Stimulated activated CD4-positive, alpha-beta T cell treated with anti-CD3 and anti-CD28 coated beads, Interleukin-1b, Interleukin-23, amount 100 ng/mL, for 1 hour (primary cell): ENCODE results near the gene ABCC1.
A peak's percentile ranks its signal among the peaks of the same experiment; 100 is the strongest.

ENCODE experiments used
- DNase-seq, 2 donors: peaks; one replicate each; pipeline ENCODE4 v3.0.0-alpha.2; 2020; ENCODE audit warnings: low read depth in 2 of 2

Gene ABCC1

DNA sequence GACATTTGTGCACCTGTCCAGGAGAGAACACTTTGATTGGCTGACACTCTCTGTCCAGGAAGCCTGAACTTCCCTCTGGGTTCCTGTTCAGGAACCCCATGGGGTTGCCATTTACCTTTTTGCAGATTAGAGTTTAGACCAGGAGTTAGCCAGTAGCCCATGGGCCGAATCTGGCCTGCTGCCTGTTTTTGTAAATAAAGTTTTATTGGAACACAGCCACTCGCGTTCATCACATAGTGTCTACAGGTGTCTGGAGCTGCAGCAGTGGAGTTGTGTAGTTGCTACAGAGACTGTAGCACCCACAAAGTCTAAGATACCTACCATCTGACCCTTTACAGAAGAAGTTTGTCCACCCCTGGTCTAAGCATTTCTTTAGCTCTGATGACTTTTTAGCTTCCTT is 70.9 kb downstream of the ABCC1 start:
- no peak for DNase-seq

- DNase-seq = no peak
These were observed 71.6 kb downstream of the ABCC1 start for GRCh38 chr16:16021020-16021419.

GRCh38 chr16:16021646-16021987 is 72.2 kb downstream of the ABCC1 start:
- DNase-seq = no peak

DNA sequence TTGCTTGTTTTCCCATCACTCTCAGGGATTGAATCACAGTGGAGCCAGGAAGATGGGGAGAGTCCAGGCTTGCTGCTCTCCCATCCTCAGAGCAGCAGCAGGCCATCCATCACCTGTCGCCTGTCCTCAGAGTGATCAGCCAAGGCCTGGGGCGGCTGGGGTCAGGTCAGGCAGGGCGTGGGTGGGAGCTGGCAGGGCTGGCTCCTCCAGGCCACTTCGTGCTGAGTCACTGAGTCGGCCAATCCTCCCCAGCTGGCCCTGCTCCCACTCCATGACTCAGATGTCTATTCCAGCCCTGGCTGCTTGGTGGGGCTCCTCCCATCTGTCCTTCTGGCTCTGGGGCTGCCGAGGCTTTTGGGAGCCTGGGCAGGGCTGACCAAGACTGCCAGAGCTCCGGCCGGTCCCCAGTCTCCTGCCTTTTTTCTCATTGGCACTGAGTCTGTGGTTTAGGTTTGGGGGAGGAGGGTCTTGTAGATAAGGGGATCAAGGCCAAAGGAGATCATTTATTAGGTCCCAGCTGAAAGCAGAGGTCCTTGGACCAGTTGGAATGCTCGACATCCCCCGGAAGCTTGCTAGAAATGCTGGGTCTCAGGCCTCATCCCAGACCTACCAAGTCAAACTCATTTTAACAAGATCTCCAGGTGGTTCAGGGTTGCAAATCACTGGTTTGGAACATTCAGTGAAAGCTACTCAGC is 72.7 kb downstream of the ABCC1 start:
- no peak for DNase-seq

- no peak for DNase-seq
These were observed 73.3 kb downstream of the ABCC1 start for GRCh38 chr16:16022683-16023064.

GRCh38 chr16:16025214-16025968 is 76.0 kb downstream of the ABCC1 start:
- DNase-seq = peak in 1 of 2 donors; percentile 10

DNA sequence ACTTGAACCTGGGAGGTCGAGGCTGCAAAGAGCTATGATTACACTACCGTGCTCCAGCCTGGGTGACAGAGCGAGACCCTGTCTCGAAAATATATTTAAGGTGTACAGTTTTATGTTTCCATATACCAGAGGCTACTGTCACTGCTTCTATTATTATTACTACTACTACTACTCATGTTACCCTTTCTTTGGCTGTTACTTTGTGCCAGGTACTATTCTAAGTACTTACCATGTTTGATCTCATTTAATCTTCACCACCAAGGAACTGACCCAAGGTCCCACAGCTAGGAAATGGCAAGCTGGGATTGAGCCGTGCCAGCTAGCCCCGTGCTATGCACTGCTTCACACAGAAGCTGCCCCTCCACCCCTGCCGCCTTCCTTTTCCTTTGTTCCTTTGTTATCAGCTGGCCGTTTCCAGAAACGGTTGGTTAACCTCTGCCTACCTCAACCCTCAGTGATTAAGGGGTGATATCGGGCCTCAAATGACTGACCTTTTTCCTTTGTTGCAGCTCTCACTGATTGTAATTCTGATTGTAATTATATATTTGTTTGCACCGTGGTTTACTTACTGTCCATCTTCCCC is 78.4 kb downstream of the ABCC1 start:
- no peak for DNase-seq

DNA sequence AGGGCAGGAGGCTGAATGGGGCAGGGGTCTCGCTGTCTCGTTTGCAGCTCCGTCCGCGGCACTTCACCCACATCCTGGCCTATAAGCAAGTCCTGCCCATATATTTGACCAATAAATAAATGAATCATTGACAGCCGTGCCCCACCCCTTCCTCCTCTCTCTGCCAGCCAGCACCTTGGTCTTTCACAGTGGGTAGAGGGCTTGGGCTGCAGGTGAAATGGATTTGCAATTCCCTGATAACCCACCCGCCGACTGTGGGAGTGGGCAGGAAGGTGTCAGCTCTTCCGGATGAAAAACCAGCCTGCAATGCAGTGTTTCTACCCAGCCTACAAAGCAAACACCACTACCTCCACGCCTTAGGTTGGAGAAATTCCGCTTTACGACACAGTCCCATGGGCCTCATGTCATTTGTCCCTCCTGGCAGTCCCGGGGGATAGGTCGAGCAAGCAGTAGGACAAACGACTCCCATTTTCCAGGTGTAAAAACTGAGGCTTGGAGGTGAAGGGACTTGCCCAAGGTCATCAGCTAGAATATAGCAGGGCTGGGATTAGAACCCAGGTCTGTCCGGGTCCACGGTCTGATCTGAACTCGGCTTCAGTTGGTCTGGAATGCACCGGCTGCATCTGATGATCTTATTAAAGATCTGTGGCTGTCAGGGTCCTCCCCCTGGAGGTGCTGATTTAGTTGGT is 79.0 kb downstream of the ABCC1 start:
- DNase-seq = no peak

- DNase-seq = no peak
These were observed 80.1 kb downstream of the ABCC1 start for GRCh38 chr16:16029431-16030011.

- DNase-seq = no peak
These were observed 81.0 kb downstream of the ABCC1 start for GRCh38 chr16:16030449-16030848.

GRCh38 chr16:16031401-16031800 is 82.0 kb downstream of the ABCC1 start:
- DNase-seq = no peak

DNA sequence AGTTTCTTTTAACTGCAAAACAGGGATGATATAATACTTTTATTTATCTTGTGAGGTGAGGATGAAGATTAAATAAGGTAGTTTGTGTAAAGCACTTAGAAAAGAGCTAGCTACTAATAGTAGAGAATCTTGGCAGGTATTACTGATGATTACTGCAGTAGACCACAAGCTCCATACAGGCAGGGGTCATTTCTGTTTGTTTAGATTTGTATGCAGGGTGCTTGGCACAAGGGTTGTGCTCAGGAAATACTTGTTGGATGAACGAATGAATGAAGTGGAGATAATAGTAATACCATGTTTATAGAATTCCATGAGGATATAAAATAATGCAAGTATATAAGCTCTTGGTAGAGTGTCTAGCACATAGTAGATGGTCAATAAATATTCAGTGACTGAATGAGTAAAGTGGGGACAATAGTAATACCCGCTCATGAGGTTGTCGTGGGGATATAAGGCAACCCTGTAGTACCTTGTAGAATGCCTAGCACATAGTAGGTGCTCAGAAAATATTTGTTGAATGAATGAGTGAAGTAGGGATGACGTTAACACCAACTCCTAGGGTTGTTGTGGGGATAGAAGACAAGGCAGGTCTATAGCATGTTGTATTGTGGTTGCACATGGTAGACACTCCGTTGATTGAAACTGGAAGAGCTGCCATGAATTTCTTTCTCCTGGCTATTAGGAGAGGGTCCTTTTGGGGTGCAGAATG is 83.0 kb downstream of the ABCC1 start:
- DNase-seq = no peak

GRCh38 chr16:16033208-16033717 is 83.8 kb downstream of the ABCC1 start:
- no peak for DNase-seq

DNA sequence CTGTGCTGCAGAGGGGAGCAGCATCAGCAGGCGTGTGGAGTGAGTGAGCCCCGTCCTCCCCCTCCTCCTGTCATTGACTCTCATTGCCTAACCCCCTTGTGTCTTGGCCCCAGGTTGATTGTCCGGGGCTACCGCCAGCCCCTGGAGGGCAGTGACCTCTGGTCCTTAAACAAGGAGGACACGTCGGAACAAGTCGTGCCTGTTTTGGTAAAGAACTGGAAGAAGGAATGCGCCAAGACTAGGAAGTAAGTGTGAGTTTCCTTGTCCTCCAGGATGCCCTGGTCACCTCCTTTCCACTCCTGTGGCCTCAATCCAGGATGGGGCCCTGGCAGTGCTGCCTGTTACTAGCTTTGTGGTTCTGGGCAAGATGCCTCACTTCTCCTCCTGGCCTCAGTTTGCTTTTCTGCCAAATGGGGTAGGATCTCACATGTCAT is 87.0 kb downstream of the ABCC1 start:
- no peak for DNase-seq

- no peak for DNase-seq
These were observed 88.1 kb downstream of the ABCC1 start for GRCh38 chr16:16037521-16037920.

DNA sequence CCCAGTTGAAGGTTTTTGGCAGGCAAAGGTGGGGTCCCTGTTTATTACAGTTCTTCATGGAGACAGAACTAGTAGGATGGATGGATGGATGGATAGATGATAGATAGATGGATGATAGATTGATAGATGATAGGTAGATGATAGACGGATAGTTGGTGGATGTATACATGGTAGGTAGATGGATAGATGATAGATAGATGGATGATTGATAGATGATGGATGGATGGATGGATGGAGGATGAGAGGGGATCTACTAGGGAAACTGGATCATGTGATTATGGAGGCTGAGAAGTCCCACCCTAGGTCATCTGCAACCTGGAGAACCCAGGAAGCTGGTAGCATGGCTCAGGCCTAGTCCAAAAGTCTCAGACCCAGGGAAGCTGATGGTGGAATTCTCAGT is 88.6 kb downstream of the ABCC1 start:
- DNase-seq = no peak

- DNase-seq = no peak
These were observed 89.5 kb downstream of the ABCC1 start for GRCh38 chr16:16038950-16039349.

DNA sequence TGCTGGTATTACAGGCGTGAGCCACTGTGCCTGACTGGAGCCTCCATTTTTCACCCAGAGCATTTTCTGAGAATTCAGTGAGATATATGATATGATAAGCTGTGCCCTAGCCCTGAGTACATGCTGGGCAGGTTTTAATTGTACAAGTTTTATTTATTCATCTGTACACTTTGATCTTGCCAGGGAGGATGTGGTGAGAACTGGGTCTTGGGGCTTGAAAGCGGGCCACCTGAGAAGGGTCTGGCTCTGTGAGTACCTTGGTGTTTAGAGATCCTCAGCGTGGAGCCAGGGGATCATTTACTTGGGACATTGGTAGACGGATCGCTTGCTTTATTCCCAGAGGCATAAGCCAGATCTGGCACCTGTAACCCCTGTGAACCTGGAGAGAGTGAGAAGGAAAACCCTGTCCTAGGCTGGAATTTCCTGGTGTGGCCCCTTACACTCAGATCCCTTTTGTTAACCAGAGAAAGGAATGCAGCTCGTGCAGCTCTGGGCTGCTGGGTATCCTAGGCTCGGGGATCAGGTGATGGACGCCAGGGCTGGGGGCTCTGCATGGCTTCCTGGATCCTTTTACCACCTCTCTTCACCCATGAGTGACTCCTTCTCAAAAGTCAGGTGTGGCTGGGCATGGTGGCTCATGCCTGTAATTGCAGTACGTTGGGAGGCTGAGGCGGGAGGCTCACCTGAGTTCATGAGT is 91.9 kb downstream of the ABCC1 start:
- no peak for DNase-seq

GRCh38 chr16:16042076-16042475 is 92.7 kb downstream of the ABCC1 start:
- no peak for DNase-seq

DNA sequence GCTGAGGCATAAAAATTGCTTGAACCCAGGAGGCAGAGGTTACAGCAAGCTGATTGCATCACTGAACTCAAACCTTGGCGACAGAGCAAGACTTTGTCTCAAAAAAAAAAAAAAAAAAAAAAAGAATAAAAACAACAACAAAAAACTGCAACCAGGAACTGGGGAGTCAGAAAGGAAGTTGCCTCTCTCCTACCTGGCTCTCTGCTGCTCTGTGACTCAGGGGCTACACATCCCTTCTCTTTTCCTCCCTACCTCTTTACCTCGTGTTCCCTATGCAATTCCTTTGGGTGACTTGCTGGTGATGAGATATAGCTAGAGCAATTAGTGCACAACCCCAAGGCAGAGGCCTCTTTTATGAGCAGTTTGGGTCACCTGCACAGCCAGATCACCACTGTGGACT is 95.9 kb downstream of the ABCC1 start:
- DNase-seq = no peak

- DNase-seq = no peak
These were observed 96.5 kb downstream of the ABCC1 start for GRCh38 chr16:16045879-16046278.
